GM08714 (cell line): Measurements from ENCODE around the gene CRIM1.

Experiments used
- H3K4me3 ChIP-seq: fragments of 200-500 bp; sonication (Bioruptor generic); 2 replicates; pipeline ENCODE4 v1.5.1; 2014; ENCODE audit warnings: mild to moderate bottlenecking, low read length, inconsistent platforms
- ZNF274 ChIP-seq: IDR thresholded peaks from 2 replicates; pipeline ENCODE4 v1.6.1; 2012; ENCODE audit warnings: mild to moderate bottlenecking, low read depth, low read length

The CRIM1 gene

GRCh38 chr2:36405183-36405582 lies 49.6 kb downstream of the CRIM1 start:
- no peak overlapping the region for H3K4me3 ChIP-seq
- TF ChIP-seq ZNF274: no peak

- TF ChIP-seq ZNF274: no peak
- H3K4me3 ChIP-seq: no peak overlapping the region
Measured at GRCh38 chr2:36406296-36406695, 50.7 kb downstream of the CRIM1 start.

GRCh38 chr2:36407413-36407812 lies 51.8 kb downstream of the CRIM1 start:
- H3K4me3 ChIP-seq: no peak overlapping the region
- no peak for TF ChIP-seq ZNF274

- no peak for TF ChIP-seq ZNF274
- H3K4me3 ChIP-seq: no peak overlapping the region
Measured at GRCh38 chr2:36408198-36408703, 52.7 kb downstream of the CRIM1 start.

GRCh38 chr2:36409335-36409734 lies 53.8 kb downstream of the CRIM1 start:
- no peak overlapping the region for H3K4me3 ChIP-seq
- no peak for TF ChIP-seq ZNF274

GRCh38 chr2:36409935-36410334 lies 54.4 kb downstream of the CRIM1 start:
- H3K4me3 ChIP-seq: no peak overlapping the region
- no peak for TF ChIP-seq ZNF274

- H3K4me3 ChIP-seq: no peak overlapping the region
- no peak for TF ChIP-seq ZNF274
Measured at GRCh38 chr2:36410681-36411080, 55.1 kb downstream of the CRIM1 start.

- no peak overlapping the region for H3K4me3 ChIP-seq
- no peak for TF ChIP-seq ZNF274
Measured at GRCh38 chr2:36411962-36412444, 56.4 kb downstream of the CRIM1 start.

GRCh38 chr2:36413218-36413617 lies 57.6 kb downstream of the CRIM1 start:
- no peak for TF ChIP-seq ZNF274

GRCh38 chr2:36414307-36414706 lies 58.7 kb downstream of the CRIM1 start:
- TF ChIP-seq ZNF274: no peak
- no peak overlapping the region for H3K4me3 ChIP-seq

More at GRCh38 chr2:36413218-36413617, 57.6 kb downstream of the CRIM1 start:
- no peak overlapping the region for H3K4me3 ChIP-seq

GRCh38 chr2:36415381-36416022 lies 59.9 kb downstream of the CRIM1 start:
- TF ChIP-seq ZNF274: no peak

GRCh38 chr2:36416370-36417165 lies 61.0 kb downstream of the CRIM1 start:
- no peak overlapping the region for H3K4me3 ChIP-seq
- TF ChIP-seq ZNF274: no peak

More at GRCh38 chr2:36415381-36416022, 59.9 kb downstream of the CRIM1 start:
- H3K4me3 ChIP-seq: no peak overlapping the region

GRCh38 chr2:36420569-36421181 lies 65.1 kb downstream of the CRIM1 start:
- TF ChIP-seq ZNF274: no peak

GRCh38 chr2:36421379-36421778 lies 65.8 kb downstream of the CRIM1 start:
- no peak for TF ChIP-seq ZNF274
- no peak overlapping the region for H3K4me3 ChIP-seq

More at GRCh38 chr2:36420569-36421181, 65.1 kb downstream of the CRIM1 start:
- no peak overlapping the region for H3K4me3 ChIP-seq
